NCI-H526 treated with DMSO at 0.1 percent for 48 hours (cell line): ENCODE data around the gene FKBP5.
"Not testable (repeated sequence)": the region's sequence is repeated elsewhere in the genome, so short reads cannot be mapped to it uniquely, and the experiment has no call there.

Experiments used
- DNase-seq: peaks from one replicate; lab custom pipeline; 2025; lab: John Stamatoyannopoulos, UW

Gene FKBP5

DNA sequence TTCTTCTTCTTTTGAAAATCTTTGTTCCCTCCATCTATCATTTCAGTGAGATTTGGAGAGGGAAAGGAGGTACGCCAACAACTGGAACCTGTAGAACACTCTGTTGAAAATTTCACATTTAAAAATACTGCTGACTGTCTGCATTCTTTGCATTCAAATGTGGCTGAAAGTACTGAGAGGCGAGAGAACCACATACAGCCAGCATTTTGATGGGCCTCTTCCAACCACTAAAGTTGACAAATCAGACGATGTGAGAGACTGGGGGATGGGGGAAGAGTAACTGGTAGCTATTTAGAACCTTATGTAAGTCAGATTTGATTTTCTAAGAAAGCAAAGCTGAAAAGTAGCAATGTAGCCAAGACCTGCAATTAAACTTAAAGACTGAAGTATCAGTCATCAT is 77.5 kb downstream of the FKBP5 start:
- no peak for DNase-seq

GRCh38 chr6:35610830-35611229 is 77.9 kb downstream of the FKBP5 start:
- DNase-seq: no peak

GRCh38 chr6:35609588-35609987 is 79.1 kb downstream of the FKBP5 start:
- no peak for DNase-seq

GRCh38 chr6:35607517-35608233 is 81.0 kb downstream of the FKBP5 start:
- no peak for DNase-seq

DNA sequence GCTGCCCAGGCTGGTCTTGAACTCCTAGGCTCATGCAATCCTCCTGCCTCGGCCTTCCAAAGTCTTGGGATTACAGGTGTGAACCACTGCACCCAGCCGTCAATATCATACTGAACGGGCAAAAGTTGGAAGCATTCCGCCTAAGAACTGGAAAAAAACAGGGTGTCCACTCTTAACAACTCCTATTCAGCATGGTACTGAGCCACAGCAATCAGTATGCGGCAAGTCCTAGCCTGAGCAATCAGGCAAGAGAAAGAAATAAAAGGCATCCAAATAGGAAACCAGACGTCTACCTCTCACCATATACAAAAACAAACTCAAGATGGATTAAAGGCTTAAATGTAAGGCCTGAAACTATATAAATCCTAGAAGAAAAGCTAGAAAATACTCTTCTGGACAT is 83.1 kb downstream of the FKBP5 start:
- no peak for DNase-seq

GRCh38 chr6:35603326-35604202 is 85.2 kb downstream of the FKBP5 start:
- DNase-seq: no peak

GRCh38 chr6:35602133-35602946 is 86.4 kb downstream of the FKBP5 start:
- no peak for DNase-seq

DNA sequence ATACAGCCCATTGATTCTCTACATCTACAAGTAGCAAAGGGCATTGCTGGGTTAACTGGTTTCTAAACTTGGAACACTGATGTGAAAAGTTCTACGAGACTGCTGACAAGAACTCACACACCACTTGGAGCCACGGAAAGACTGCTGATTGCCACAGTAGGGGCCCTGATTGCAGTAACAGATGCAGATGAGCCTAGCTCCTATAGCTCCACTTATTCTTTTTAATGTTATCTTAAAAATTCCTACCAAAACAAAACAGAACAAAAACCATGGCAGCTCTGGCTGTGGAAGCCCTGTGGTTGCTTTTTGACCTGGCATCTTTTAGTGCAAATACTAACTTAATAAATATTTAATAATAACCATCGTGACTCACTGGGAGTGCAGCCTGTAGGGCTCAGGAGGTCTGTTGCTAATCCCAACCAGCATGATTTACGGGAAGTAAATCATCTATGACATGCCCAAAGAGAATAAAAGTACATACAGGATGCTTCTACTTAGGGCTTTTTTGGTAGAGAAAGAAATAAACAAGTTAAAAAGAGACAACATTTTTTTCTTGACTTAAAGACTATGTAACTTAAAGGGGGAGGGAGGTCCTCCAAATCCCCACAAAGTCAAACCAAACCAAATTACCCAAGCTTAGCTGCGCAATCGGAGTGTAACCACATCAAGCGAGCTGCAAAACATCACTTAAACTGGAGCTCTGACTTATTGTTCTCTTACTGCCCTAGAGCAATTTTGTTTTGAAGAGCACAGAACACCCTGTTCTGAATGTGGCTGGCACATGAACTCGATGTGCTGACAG is 87.2 kb downstream of the FKBP5 start:
- DNase-seq: no peak

DNA sequence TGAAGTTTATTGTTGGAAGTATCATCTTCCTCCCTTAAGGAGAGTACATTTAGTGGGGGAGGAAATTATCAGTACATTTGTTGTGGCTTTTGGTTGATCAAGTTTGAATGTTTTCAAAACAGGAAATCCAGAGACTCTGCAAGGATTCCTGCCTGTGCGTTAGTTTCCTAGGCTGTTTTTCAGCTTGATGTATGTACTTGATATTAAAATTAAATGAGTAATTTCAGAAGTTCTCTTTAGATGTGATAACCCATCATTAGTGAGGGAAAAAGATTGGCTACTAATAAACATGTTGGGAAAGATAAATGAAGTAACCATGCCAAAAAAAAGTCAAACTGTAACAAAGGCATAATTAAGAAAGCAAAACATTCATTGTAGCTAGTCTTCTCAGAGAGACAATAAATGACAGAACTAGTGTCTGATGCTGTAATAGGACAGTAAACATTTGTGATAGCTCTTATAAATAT is 88.0 kb downstream of the FKBP5 start:
- DNase-seq: no peak

DNA sequence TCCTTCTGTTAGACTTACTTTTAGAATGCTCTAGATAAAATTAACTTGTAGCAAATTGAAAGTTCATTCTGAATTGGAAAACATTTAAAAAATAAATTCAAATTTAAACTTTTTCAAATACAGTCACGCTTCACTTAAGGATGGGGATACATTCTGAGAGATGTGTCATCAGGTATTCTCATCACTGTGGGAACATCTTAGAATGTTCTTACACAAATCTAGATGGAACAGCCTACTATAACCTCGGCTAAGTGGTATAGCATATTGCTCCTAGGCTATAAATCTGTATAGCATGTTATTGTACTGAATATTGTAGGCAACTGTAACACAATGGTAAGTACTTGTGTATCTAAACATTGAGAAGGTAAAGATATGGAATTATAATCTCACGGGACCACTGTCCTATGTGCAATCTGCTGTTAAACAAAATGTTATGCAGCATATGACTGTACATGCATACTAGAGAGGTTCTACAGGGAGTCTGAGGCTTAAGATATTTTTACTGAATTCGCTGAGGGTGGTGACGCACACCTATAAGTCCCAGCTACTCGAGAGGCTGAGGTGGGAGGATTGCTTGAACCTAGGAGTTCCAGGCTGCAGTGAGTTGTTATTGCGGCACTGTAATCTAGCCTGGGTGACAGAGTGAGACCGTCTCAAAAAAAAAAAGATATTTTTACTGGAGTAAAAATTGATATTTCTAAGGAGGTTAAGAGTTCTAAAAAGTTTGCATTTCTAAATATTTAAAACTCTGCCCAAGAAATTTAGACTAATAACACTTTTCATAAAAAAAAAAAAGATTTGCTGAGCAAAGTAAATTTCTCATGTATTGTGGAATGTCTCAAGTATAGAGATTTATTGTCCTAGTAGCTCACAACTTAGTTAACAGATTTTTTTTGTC is 88.7 kb downstream of the FKBP5 start:
- DNase-seq: no peak

DNA sequence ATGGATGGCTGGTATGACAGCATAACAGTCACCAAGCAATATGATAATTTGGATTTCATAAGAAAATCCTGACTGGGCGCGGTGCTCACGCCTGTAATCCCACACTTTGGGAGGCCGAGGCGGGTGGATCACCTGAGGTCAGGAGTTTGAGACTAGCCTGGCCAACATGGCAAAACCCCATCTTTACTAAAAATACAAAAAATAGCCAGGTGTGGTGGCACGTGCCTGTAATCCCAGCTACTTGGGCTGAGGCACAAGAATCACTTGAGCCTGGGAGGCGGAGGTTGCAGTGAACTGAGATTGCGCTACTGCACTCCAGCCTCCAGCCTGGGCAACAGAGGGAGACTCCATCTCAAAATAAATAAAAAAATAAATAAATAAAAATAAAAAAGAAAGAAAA is 90.1 kb downstream of the FKBP5 start:
- DNase-seq: not testable (repeated sequence)

DNA sequence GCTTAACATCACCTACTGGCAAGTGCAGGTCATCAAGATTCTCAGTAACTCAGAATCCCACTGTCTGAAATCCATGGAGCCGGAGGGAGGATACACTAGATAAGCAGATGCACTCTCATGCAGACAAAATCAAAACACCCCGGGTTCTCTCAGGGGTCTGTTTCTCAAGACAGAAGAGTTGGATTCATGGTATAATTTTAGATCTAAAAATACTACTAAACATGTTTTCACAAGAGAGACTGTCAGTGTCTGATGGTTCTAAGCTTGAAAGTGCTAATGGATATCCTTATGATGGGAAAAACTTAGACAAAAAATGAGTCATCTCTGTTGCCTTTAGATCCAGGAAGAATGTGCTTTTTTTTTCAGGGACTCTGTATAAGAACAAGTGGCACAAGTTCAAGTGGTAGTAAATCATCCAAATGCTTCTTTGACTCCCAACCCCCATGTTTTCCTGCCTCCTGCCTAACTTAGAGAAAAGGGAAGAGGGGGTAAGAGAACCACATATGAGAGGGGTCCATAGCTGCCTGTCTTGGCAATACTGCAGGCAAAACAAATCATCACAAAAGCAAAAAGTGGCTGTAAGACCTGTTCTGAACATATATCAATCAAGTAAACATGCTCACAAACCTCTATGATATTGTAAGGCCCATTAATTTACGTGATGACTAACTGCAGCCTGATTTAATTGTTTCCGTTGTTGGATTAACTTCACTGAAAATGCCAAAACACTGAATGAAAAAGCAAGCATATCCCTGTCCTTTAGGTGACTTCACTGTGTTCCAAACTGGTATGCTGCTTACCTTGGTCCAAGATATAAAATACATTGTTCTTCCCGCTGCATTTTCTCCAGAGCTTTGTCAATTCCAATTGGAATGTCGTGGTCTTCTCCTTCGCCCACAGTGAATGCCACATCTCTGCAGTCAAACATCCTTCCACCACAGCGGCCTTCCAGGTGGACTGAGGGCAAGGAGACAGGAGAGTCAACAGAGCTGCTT is 92.0 kb downstream of the FKBP5 start:
- no peak for DNase-seq

DNA sequence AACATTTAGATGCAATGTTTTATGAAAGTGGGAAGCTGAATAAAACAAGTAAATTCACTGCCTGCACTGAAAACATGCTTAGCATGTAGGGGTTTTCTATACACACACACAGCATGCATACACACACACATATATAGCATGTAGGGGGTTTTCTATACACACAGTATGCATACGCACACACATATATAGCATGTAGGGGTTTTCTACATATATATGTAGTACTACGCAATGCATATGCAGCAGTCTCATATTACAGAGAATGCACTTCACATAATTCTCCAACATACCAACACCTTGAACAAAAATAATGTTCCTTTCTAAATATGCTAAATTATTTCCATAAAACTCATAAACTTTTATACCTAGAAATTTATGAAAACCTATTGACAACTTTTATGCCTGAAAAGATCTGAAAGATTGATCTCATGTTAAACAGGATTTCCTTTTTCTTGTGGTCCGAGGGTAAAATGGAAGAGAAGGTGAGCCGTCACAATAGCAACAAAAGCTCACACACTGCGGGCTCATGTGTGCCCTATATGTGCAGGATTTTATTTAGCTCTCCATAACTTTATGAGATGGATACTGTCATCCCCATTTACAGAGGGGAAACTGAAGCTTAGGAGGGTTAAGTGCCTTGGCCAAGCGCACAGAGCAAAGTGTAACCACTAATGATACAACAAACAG is 94.1 kb downstream of the FKBP5 start:
- no peak for DNase-seq

DNA sequence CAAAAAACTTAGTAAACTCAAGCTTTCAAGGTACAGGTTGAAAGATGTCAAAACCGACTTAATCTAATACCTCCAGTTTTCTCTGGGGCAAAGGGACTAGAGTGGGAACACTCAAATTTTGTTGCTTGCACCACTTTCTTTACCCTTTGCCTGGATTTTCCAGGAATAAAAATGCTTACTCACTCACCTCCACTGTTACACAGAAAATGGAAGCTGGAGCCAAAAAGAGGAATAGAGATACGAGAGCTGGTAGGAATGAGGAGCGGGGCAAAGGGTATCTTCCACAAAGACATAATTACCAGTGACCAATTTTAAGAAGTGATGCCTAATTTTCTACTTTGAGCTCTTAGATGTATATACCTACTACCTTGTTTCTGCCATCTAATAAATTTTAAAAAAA is 96.5 kb downstream of the FKBP5 start:
- no peak for DNase-seq

- DNase-seq: no peak
Measured at GRCh38 chr6:35590622-35591066, 98.1 kb downstream of the FKBP5 start.

- no peak for DNase-seq
Measured at GRCh38 chr6:35589904-35590303, 98.8 kb downstream of the FKBP5 start.

DNA sequence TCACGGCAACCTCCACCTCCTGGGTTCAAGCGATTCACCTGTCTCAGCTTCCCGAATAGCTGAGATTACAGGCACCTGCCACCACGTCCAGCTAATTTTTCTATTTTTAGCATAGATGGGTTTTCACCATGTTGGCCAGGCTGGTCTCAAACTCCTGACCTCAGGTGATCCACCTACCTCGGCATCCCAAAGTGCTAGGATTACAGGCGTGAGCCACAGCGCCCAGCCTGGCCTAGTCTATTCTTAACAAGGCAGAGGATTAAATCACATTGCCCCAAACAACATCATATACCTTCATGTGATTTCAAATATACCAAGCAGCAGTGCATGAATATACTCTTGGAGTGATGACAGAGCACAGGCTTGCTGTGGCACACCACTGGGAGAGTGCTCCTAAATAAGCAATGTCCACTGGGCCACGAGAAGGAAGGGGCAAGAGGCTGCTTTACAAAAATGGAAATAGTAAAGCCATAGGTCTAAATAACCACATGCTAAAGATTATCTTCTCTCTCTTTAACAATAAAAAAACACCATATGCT is 99.4 kb downstream of the FKBP5 start:
- no peak for DNase-seq

DNA sequence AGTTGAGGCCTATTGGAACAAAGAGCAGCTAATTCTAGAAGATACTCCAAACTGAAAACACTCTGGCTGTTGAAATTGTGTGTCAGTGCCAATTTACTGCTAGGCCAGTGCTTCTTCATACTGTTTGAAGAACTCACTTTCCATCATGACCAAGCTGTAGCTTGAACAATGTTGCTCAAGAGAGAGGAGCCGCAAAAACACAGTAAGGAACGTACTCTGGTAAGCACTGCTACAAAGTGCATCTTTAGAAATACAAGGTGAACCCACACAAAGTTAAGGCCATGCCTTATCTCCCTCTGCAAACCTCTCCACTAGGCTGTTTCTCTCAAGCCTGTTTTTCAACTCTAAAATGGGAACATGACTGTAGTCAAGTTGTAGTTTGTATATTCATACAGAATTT is 101.5 kb downstream of the FKBP5 start:
- no peak for DNase-seq
